Kidney epithelial cell (primary cell): ENCODE results near the gene SPRED3. TPM values are rescaled to one million over a fixed set of nuclear protein-coding genes. Genes with fewer than 3 reads are reported as not detected.

Source experiments
- DNase-seq: peaks from one replicate; pipeline ENCODE4 v3.0.0-alpha.2; 2010; ENCODE audit warnings: low read depth
- H3K27me3 ChIP-seq: 2 replicates; pipeline ENCODE4 v1.6.0; 2011; ENCODE audit warnings: low read length; ENCODE audit not compliant: control insufficient read depth, insufficient read depth
- H3K36me3 ChIP-seq: 2 replicates; pipeline ENCODE4 v1.5.1; 2011; ENCODE audit warnings: low read length; ENCODE audit not compliant: control insufficient read depth, insufficient read depth
- H3K4me3 ChIP-seq: 2 replicates; pipeline ENCODE4 v1.5.1; 2011; ENCODE audit warnings: low read depth, mild to moderate bottlenecking, control low read depth, low read length
- total RNA-seq: library from RNA; depleted of rRNA; stranded (reverse); fragments of >200 nt; gene quantifications from 2 replicates; pipeline ENCODE4 v1.2.3, GENCODE V29; 2015
- TF ChIP-seq, protein P1 (sequence below): IDR thresholded peaks from 2 replicates; pipeline ENCODE4 v1.5.1; 2011; ENCODE audit warnings: mild to moderate bottlenecking, moderate library complexity, low read length, control low read depth, inconsistent platforms; ENCODE audit not compliant: insufficient read depth, poor library complexity, severe bottlenecking

Gene SPRED3
- total RNA-seq, 1 donor from 2014 or later, result 4.3 TPM

DNA sequence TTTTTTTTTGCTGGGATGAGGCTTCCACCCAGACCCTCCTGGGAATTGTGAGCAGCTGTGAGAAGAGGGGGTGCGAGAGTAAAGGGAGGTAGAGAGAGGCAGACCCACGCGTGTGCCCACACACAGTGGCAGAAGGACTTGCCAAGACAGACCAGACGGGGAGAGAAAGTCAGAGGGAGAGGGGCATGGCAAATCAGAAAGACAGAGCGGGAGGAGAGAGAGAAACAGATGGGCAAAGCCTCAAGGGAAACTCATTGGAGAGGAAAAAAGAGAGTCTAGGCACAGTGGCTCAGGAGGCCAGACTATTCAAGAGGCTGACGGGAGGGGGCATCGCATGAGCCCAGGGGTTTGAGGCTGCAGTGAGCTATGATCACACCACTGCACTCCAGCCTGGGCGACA, 35.9 kb upstream of the SPRED3 start:
- no peak for DNase-seq
- H3K36me3 ChIP-seq, result no peaks in the 10 kb centered on the region
- TF ChIP-seq, protein P1, sequence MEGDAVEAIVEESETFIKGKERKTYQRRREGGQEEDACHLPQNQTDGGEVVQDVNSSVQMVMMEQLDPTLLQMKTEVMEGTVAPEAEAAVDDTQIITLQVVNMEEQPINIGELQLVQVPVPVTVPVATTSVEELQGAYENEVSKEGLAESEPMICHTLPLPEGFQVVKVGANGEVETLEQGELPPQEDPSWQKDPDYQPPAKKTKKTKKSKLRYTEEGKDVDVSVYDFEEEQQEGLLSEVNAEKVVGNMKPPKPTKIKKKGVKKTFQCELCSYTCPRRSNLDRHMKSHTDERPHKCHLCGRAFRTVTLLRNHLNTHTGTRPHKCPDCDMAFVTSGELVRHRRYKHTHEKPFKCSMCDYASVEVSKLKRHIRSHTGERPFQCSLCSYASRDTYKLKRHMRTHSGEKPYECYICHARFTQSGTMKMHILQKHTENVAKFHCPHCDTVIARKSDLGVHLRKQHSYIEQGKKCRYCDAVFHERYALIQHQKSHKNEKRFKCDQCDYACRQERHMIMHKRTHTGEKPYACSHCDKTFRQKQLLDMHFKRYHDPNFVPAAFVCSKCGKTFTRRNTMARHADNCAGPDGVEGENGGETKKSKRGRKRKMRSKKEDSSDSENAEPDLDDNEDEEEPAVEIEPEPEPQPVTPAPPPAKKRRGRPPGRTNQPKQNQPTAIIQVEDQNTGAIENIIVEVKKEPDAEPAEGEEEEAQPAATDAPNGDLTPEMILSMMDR, result no peak
- H3K27me3 ChIP-seq, result peaks cover 16% of the 10 kb centered on the region
- H3K4me3 ChIP-seq, result no peak overlapping the region

DNA sequence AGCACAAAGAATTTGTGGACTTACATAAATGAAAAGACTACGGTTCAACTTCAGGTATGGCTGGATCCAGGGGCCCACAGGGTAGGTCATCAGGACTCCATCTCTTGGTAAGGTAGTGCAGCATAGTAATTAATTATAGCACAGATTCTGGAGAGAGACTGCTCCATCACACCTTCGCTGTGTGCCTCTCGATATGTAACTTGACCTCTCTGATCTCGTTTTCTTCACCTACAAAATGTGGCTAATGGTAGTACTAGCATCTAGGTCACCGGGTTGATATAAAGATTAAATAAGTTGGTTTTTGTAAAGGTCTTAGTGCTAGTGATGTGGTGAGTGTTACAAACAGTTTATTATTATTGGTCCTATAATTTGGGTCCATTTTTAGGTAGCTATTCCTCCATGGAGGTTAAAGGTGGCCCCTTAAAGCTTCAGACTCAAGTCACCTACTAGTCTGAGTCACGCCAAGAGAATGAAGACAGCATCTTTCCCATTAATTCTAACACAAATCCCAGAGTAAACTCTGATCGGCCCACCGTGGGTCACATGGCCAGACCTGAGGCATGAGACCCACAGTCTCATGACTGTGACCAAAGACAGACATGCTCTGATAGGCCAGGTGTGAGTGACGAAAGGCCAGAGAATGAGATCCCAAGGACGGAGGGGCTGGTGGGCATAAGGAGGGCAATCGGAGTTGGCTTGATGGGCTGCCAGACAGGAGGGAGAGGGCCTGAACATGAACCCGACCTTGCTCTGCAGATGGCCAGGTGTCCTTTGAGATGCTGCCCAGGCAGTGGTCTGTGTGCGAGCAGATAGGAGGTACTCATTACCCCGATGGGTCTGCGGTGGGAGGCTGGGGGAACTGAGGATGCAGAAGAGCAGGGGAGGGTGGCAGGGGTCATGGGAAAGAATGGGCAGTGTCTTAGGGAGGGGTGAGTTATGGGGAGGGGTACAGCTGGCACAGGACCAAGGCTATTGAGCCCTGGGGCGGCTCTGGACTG, 32.5 kb upstream of the SPRED3 start:
- Histone ChIP-seq H3K36me3 (no peaks in the 10 kb centered on the region), H3K4me3 (no peak overlapping the region), H3K27me3 (peaks cover 45% of the 10 kb centered on the region)
- TF ChIP-seq, protein P1, result no peak
- no peak for DNase-seq

DNA sequence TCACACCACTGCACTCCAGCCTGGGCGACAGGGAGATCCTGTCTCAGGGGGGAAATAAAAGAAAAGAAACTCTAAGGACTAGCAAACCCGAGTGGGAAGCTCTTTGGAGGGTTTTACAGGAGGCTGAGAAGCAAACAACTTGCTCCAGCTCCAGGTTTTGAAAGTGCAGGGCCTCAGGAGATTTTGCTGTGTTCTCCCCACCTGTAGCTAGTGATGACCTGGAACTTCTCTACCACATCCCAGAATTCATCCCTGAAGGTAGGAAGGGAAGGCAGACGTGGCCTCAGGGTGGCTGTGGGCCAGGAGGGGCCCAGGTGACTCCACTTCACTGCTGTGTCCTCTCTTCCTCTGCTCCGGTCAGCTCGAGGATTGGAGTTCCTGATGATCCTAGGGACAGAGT, 30.4 kb upstream of the SPRED3 start:
- Histone ChIP-seq H3K27me3 (peaks cover 51% of the 10 kb centered on the region), H3K4me3 (no peak overlapping the region), H3K36me3 (no peaks in the 10 kb centered on the region)
- TF ChIP-seq, protein P1, result no peak
- DNase-seq, result no peak

DNA sequence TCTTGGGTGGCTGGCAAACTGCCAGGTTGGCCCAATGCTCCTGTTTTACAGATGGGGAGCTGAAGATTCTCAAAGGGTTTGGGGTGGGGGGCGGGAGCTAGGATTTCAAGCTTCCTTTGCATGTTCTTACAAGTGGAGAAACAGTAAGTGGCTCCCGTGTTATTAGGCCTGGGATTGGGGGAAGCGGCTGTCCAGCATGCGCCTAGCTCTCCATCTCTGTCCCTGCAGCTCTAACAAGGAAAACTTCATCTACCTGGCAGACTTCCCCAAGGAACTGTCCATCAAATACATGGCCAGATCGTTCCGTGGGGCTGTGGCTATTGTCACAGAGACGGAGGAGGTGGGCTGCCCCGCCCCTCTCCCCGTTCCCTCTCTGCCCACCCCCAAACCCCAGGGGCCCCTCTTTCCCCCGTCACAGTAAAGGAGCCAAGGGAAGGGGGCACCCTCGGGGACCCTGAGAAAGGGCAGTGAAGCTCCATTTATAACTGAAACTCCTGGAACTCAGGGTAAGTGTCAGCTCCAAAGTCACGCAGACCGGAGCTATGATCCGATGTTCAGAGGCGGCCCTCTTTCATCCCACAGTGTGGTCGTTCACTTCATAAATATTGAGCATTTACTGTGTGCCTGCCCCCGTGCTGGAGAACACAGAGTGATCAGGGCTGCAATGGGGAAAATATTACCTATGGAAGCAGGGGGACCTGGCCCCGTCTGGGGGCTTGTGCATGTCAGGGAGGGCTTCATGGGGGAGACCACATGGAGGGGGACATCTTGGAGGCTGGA, 29.1 kb upstream of the SPRED3 start:
- DNase-seq, result no peak
- Histone ChIP-seq H3K36me3 (no peaks in the 10 kb centered on the region), H3K27me3 (peaks cover 50% of the 10 kb centered on the region), H3K4me3 (no peak overlapping the region)
- TF ChIP-seq, protein P1, result no peak

DNA sequence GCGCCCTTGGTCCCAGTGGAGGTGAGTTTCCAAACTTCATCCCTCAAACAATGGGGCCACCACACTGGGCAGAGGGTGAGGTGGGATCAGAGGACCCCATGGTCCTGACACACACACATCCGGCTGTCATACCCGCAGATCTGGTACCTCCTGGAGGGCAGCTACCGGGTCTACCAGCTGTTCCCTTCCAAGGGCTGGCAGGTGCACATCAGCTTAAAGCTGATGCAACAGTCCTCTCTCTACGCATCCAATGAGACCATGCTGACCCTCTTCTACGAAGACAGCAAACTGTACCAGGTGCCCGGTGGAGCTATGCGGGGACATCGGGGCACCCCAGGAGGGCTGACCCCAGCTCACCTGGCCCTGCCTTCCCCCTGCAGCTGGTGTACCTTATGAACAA, 28.1 kb upstream of the SPRED3 start:
- TF ChIP-seq, protein P1, result no peak
- Histone ChIP-seq H3K36me3 (no peaks in the 10 kb centered on the region), H3K4me3 (no peak overlapping the region), H3K27me3 (peaks cover 47% of the 10 kb centered on the region)
- DNase-seq, result no peak
